ENCODE data around the gene SYCN.

The SYCN gene

DNA sequence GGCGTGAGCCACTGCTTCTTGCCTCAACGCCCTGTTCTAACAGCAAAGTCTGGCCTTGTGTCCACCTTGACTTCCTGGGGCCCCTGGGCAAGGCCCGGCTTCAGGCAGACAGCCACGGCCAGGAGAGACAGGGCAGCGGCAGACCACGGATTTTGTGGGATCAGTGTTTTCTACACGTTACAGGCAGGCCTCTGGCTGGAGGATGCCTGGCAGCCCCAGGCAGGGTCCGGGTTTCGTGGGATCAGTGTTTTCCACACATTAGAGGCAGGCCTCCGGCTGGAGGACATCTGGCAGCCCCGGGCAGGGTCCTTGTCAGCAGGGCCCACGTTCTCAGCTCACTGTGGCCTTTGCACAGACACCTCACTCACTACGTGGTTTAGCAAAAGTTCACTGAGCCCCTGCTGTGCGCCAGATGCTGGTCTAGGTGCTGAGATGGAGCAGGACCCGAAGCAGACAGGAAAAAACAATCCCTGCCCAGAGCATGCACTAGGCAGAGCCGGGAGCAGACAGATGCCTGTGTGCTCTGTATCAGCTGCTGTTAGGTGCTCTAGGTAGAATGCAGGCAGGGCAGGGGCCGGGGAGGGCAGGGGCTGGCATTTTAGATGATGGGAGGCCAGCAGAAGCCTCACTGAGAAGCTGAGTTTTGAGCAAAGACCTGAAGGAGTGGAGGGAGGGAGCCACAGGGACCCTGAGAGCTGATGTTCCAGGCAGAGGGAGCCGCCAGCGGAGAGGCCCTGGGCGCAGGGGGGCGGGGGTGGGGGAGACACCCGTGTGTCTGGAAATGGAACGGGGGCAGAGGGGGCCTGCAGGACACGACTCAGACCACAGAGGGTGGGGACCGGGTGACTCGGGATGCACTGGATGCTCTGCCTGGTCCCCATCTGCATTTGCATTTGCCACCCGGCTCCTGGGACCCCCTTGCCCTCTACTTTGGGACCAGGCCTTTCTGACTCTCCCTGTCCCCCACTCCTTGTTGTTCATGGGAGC lies 32.3 kb downstream of the SYCN start:
- no peak for DNase-seq (ENCODE audit: low read depth)

- DNase-seq (ENCODE audit: low read depth), result no peak
These were observed 33.5 kb downstream of the SYCN start for GRCh38 chr19:39170386-39171231.

- DNase-seq (ENCODE audit: low read depth), result no peak
These were observed 34.8 kb downstream of the SYCN start for GRCh38 chr19:39169143-39169810.

- DNase-seq (ENCODE audit: low read depth), result no peak
These were observed 35.6 kb downstream of the SYCN start for GRCh38 chr19:39168258-39169142.

DNA sequence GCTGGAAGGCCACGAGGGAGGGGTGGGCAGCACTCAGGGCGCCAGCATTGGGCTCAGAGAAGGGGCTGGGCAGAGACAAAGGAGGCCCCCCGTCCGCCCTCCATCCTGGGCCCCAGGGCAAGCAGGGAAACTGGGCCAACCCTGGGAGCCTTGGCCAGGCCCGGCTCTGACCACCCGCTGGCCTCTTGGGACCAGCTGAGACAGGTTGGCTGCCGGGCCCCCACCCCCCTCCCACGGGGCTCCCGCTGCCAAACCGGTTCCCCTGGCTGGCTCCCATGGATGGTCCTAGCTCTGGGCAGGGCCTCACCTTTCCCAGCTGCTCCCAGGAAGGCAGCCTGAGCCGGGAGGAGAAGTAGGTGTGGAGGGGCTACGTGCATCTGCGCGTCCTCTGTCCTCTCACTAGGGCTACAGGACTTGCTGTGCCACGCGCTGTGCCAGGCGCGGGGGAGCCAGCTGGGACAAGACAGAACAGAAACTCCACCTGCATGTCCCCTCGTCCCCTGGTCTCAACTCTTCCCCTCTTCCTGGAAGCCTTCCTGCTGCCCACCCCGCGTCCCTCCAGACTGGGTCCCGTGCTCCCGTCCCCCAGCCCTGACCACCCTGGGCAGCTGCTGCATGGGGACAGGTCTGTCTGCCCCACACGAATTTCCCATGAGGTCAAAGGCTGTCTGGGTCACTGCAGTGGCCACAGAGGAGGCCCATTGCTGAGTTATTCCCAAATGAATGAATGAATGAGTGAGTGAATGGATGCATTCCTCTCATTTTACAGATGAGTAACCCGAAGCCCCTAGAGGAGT lies 36.4 kb downstream of the SYCN start:
- DNase-seq (ENCODE audit: low read depth), result no peak

DNA sequence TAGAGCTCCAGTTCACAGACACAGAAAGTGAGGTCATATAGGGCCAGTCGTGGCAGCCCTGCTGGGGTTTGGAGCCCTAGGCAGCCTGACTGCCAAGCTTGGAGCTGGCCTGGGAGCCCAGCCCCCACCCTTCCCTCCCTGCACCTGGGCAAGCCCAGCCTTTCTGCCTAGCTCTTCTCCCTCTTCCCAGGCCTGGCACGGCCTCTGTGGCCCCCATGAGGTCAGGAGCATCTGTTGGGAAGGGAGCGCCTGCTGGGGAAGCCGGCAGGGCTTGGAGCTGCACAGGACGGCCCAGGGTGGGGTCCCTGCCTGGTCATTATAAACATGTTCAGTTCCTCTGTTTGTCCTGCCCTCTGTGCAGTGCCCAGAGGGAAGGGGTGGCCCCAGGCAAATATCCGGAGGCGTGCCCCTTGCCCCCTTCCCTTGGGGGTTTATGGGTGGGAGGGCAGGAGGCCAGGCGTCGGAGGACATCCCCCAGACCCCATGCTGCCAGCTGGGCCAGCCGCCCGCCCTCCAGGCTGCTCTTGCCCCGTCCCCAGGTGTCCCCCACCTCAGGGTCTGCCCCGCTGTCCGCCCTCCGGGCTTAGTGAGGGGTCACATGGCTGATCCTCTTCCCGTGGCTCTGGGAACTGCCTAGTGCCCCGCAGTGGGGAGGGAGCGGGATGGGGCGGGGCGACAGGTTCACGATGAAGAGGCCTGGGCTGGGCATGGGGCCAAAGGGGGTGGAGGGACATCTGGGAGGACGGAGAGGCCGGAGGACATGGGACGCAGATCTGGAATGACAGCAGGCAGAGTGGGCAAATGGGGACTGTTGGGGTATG lies 37.3 kb downstream of the SYCN start:
- DNase-seq (ENCODE audit: low read depth), result no peak

DNA sequence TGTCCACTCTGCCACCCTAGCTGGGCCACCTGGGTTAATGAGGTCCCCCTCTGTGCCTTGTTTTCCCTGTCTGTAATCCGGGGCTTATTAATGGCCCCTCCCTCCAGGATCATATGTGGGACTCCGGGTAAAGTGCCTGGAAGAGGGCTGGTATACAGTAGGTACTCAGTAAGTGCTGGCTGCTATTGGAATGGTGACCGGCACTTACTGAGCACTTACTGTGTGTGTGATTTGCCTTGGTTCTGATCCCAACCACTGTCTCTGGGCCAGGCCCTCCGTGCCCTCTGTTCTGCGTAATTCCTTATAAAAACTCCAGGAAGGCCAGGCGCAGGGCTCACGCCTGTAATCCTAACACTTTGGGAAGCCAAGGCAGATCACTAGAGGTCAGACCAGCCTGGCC lies 38.2 kb downstream of the SYCN start:
- DNase-seq (ENCODE audit: low read depth), result no peak

DNA sequence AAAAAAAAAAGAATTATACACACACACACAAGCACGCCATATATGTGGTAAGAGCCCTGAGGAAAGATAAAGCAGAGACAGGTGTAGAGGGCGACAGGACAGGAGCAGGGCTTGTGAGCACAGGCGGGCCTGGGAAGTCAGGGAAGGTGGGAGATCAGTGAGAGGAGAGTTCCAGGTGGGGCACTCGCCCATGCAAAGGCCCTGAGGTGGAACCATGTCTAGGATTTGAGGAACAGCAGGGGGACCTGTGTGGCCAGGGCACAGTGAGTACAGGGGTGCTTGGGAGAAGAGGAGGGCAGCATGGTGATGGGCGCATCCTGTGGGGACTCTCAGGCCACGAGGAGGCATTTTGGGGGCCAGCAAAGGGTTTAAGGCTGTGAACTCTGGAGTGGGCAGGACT lies 39.8 kb downstream of the SYCN start:
- DNase-seq (ENCODE audit: low read depth), result no peak

GRCh38 chr19:39163621-39164020 lies 40.4 kb downstream of the SYCN start:
- DNase-seq (ENCODE audit: low read depth), result no peak

DNA sequence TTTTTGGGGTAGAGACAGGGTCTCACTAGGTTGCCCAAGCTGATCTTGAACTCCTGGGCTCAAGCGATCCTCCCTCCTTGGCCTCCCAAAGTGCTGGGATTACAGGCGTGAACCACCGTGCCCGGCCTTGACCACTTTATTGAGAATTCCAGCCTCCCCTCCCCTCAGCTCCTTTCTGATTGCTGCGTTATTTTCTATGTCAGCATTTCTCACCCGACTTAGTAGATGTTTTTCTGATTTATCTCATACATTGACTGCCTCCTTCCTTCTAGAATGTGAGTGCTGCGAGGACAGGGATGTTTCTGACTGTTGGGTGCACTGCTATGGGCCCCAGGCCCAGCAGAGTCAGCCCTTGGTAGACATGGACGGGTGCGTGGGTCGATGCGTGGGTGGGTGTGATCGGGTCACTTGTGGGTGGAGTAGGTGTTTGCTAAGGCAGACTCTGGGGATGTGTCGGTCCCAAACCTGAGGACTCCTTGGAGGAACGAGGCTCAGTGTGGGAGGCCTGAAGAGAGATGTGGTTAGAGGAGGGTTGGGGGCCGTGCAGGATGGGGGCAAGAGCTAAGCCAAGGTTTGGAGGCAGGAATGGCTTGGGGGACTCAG lies 41.5 kb downstream of the SYCN start:
- no peak for DNase-seq (ENCODE audit: low read depth)

DNA sequence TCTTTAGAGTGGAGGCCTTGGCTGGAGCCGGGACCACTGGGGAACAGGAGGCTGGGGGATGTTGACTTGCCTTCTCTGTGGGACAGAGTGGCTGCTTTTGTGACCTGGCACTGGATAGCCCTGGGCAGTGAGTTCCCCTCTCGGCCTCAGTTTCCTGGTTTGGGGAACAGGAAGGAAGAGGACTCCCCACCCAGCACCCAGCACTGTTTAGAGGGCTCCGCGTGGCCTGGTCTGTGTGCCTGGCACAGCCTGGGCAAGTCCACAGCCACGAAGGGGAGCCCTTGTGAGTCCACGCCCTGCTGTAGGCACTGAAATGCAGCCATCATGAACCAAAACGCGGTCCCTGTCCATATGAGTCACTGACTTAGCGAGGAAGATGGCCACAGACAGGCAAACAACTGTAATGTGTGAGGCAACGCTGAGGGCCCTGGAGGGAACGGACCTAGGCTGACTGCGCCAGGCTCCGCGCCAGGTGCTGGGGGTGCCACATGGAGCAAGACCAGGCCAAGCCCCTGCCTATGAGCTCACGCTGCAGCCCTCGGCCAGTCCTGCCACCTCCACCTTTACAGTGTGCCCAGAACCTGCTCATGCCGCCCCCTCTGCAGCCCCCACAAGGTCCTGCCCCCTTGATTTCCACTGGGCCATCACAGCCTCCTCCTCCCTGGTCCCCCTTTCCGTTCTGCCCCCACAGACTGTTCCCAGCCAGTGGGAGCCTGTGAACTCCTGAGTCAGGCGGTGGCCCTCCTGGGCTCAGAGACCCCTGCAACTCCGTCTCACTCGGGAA lies 43.0 kb downstream of the SYCN start:
- no peak for DNase-seq (ENCODE audit: low read depth)

DNA sequence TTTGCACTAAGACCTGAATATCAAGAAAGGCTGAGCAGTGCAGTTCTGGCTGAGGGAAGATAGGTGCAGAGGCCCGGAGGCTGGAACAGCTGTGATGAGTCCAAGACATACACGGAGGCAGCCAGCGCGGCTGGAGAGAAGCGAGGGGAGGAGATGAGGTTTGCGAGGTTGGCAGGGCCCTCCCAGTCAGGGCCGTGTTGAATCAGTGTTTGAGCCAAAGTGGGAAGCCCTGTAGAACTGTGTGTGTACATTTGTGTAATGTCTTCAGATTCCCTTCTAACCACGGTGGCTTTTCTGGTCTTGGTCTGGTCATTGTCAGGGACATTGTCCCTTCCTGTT lies 43.6 kb downstream of the SYCN start:
- DNase-seq (ENCODE audit: low read depth), result no peak

- DNase-seq (ENCODE audit: low read depth), result no peak
These were observed 45.3 kb downstream of the SYCN start for GRCh38 chr19:39158646-39159260.

- no peak for DNase-seq (ENCODE audit: low read depth)
These were observed 46.1 kb downstream of the SYCN start for GRCh38 chr19:39157997-39158389.

DNA sequence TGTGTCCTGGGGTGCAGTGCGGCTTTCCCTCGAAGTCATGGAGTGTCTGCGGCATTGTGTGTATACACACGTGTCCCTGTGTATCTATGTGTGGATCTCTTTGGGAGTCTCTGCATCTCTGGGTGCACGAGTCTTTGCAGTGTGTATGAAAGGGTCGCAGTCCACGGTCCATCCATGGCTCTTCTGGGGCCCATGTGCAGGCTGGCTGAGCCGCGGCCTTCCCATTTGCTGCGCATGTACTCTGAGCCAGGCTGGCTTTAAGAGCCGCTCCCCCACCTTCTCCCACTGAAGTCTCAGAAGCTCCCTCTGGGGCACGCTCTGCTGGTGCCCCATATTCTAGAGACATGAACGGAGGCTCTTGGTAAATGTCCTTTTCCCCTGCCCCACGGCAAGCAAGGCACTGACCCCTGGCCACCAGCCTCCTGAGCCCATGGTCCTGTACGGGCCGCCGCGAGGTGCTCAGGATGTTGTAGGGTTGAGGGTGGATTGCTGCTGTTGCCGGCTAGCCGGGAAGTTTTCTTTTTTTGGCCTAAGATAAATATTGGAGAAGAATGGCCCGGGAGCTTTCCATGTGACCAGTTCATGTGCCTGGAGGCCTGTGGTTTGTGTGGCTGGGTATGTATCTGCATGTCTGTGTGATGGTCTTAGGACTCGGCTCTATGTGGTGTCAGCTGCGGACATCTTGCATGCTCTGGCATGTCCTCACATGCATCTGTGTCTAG lies 46.6 kb downstream of the SYCN start:
- no peak for DNase-seq (ENCODE audit: low read depth)

DNA sequence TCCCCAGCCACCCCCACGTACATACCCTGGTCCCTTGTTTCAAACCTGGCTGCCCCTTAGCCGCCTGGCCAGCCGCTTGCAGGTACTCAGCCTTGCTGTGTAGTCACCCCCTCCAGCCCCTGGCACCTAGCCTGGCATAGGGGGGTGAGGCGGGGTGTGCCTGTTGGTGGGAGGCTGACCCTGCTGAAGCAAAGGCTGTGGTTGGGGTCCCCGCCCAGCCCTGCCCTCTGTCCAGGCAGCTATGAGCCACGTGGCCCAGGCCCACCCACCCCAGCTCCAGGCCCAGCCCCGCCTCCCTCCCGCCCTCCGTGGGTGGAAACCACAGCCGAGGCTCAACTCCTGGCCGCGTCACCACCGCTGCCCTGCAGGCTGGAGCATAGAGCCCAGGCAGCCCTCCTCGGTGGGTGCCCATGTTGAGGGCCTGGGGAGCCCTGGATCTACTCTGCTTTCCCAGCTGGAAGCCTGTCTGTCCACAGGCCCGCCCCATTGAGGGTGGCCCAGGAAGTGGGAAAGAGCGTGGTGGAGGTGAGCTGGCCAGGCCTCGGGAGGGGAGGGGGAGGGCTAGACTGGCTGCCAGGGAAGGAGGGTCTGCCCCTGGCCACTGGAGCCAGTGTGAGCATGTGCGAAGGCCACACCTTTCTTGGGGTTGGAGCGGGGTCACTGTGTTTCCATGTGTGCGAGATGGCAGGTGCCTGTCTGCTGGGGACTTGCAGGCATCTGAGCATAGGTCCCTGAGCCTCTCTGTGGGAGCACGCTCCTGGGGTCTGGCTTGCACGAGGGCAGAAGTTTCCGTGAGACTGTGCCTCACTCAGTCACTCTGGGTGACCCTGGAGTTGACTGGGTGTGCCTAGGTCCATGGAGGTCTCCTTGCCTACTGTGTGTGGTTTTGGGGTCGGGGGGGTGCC lies 47.5 kb downstream of the SYCN start:
- DNase-seq (ENCODE audit: low read depth), result no peak

Measured in non-pigmented ciliary epithelial cell (primary cell).